Neuronal stem cell (in vitro differentiated cells): ENCODE measurements around the gene ZNG1F.
A peak's percentile ranks its signal among the peaks of the same experiment; 100 is the strongest.
"Not testable (repeated sequence)": the region's sequence is repeated elsewhere in the genome, so short reads cannot be mapped to it uniquely, and the experiment has no call there.

Experiments used
- DNase-seq: peaks from one replicate; pipeline ENCODE4 v3.0.0-alpha.2; 2013; ENCODE audit warnings: low spot score
- H2AFZ ChIP-seq: one replicate; pipeline ENCODE4 v1.6.1; 2013; ENCODE audit warnings: mild to moderate bottlenecking, low read length, inconsistent platforms
- H2AK5ac ChIP-seq: 2 replicates; pipeline ENCODE4 v1.6.1; 2013; ENCODE audit warnings: low read depth, mild to moderate bottlenecking, inconsistent platforms, low read length, moderate library complexity, mixed read lengths
- H2BK120ac ChIP-seq: 2 replicates; pipeline ENCODE4 v1.6.1; 2013; ENCODE audit warnings: low read depth, mild to moderate bottlenecking, inconsistent platforms, low read length, moderate library complexity, mixed read lengths
- H2BK12ac ChIP-seq: one replicate; pipeline ENCODE4 v1.6.1; 2013; ENCODE audit warnings: low read length, inconsistent platforms
- H2BK15ac ChIP-seq: 2 replicates; pipeline ENCODE4 v1.6.1; 2013; ENCODE audit warnings: mild to moderate bottlenecking, low read length, inconsistent platforms, mixed read lengths
- H2BK5ac ChIP-seq: one replicate; pipeline ENCODE4 v1.6.1; 2013; ENCODE audit warnings: inconsistent platforms, mild to moderate bottlenecking, low read length, moderate library complexity
- H3K14ac ChIP-seq: one replicate; pipeline ENCODE4 v1.6.1; 2013; ENCODE audit warnings: low read length, inconsistent platforms
- H3K18ac ChIP-seq: 2 replicates; pipeline ENCODE4 v1.6.1; 2013; ENCODE audit warnings: low read length, inconsistent platforms
- H3K23ac ChIP-seq: 2 replicates; pipeline ENCODE4 v1.6.1; 2013; ENCODE audit warnings: low read depth, mild to moderate bottlenecking, mixed read lengths, low read length, inconsistent platforms; ENCODE audit not compliant: poor library complexity
- H3K27ac ChIP-seq: replicated peaks from 3 replicates; pipeline ENCODE4 v1.5.1; 2013; ENCODE audit warnings: low read length, inconsistent platforms
- H3K27me3 ChIP-seq, 3 experiments: 2 replicates each; pipeline ENCODE4 v1.6.1; 2013; ENCODE audit warnings: low read length in 3 of 3, mild to moderate bottlenecking in 2 of 3, inconsistent platforms in 1 of 3, low read depth in 1 of 3, mixed read lengths in 1 of 3, moderate library complexity in 1 of 3; ENCODE audit not compliant: control insufficient read depth in 3 of 3, insufficient read depth in 3 of 3
- H3K36me3 ChIP-seq, 2 donors: replicated peaks in 1 of 2; 2 replicates each; pipeline ENCODE4 v1.6.1; 2013; ENCODE audit warnings: low read length in 2 of 2; ENCODE audit not compliant: control insufficient read depth in 2 of 2, insufficient read depth in 2 of 2
- H3K4ac ChIP-seq: 2 replicates; pipeline ENCODE4 v1.6.1; 2013; ENCODE audit warnings: inconsistent platforms, mild to moderate bottlenecking, low read length, moderate library complexity
- H3K4me1 ChIP-seq, 2 donors: 1 replicate in 1 of 2; 2 replicates in 1 of 2; pipeline ENCODE4 v1.6.1; 2013; ENCODE audit warnings: low read length in 2 of 2, low read depth in 1 of 2; ENCODE audit not compliant: control insufficient read depth in 2 of 2, insufficient read depth in 1 of 2
- H3K4me2 ChIP-seq: one replicate; pipeline ENCODE4 v1.6.1; 2013; ENCODE audit warnings: mild to moderate bottlenecking, low read length, inconsistent platforms; ENCODE audit not compliant: insufficient read depth, poor library complexity, severe bottlenecking
- H3K4me3 ChIP-seq, 2 donors: 2 replicates each; pipeline ENCODE4 v1.5.1; 2013; ENCODE audit warnings: low read length in 2 of 2, mild to moderate bottlenecking in 2 of 2, inconsistent platforms in 1 of 2, moderate library complexity in 1 of 2
- H3K79me1 ChIP-seq: one replicate; pipeline ENCODE4 v1.6.1; 2013; ENCODE audit warnings: low read depth, mild to moderate bottlenecking, inconsistent platforms, low read length, moderate library complexity
- H3K9ac ChIP-seq: one replicate; pipeline ENCODE4 v1.6.1; 2013; ENCODE audit warnings: mild to moderate bottlenecking, low read depth, low read length, inconsistent platforms; ENCODE audit not compliant: poor library complexity
- H3K9me3 ChIP-seq, 2 donors: replicated peaks in 1 of 2; 2 replicates each; pipeline versions ENCODE3 to v1.6.1; 2013; ENCODE audit warnings: low read length in 2 of 2, mild to moderate bottlenecking in 2 of 2, inconsistent platforms in 1 of 2, low read depth in 1 of 2, mixed read lengths in 1 of 2, moderate library complexity in 1 of 2; ENCODE audit not compliant: control insufficient read depth in 2 of 2, insufficient read depth in 1 of 2
- H4K8ac ChIP-seq: one replicate; pipeline ENCODE4 v1.6.1; 2013; ENCODE audit warnings: low read depth, mild to moderate bottlenecking, inconsistent platforms, low read length, moderate library complexity
- H4K91ac ChIP-seq: one replicate; pipeline ENCODE4 v1.6.1; 2013; ENCODE audit warnings: low read length, low read depth, mild to moderate bottlenecking, inconsistent platforms; ENCODE audit not compliant: poor library complexity
- WGBS, 2 donors: extraction: QIAGEN DNeasy Blood & Tissue Kit; methylation state at CpG; one replicate each; pipeline ENCODE4 v1.1.7; 2013; ENCODE audit warnings: missing lambda C conversion rate in 2 of 2, mixed read lengths in 1 of 2; ENCODE audit not compliant: insufficient read length in 2 of 2, insufficient replicate concordance in 1 of 2; ENCODE audit errors: extremely low coverage in 2 of 2; 5-methylcytosine and 5-hydroxymethylcytosine counted together

The ZNG1F gene

GRCh38 chr9:41108816-41109215 lies 80.3 kb downstream of the ZNG1F start:
- not testable (repeated sequence) for H3K4me1 ChIP-seq, H3K9me3 ChIP-seq, H3K9ac ChIP-seq, H4K91ac ChIP-seq, H3K4ac ChIP-seq, H3K23ac ChIP-seq, H3K14ac ChIP-seq, H3K27me3 ChIP-seq, H3K36me3 ChIP-seq, H2BK120ac ChIP-seq, H4K8ac ChIP-seq, H2AK5ac ChIP-seq, H2AFZ ChIP-seq, H3K4me3 ChIP-seq, H2BK12ac ChIP-seq, H2BK5ac ChIP-seq, H3K79me1 ChIP-seq, H2BK15ac ChIP-seq, H3K18ac ChIP-seq, H3K27ac ChIP-seq, DNase-seq
- peak overlapping the region; percentile 45 for H3K4me2 ChIP-seq
- WGBS, 2 donors: no CpG with 5 or more reads among the region's 22 CpGs

DNA sequence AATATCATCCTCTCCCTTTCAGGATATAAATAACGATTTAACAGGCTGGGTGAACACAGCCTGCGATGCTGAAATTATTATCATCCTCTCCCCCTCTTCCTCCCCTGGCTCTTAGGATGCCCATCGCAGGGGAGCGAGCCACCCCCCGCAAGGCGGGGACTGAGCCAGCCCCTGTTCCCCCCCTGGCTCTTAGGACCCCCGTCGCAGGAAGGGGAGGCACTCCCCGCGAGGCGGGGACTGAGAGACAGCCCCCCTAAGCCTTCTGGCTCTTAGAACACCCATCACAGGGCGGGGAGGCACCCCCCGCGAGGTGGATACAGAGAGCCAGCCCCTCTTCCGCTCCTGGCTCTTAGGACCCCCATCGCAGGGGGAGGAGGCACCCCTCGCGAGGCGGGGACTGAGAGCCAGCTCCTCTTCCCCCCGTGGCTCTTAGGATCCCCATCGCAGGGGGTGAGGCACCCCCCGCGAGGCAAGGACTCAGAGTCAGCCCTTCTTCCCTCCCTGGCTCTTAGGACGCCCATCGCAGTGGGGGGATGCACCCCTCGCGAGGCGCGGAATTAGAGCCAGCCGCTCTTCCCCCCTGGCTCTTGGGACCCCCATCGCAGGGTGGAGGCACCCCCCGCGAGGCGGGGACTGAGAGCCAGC lies 82.5 kb downstream of the ZNG1F start:
- not testable (repeated sequence) for H3K9ac ChIP-seq, H3K36me3 ChIP-seq, H3K27me3 ChIP-seq, H3K23ac ChIP-seq, H2AK5ac ChIP-seq, H2BK12ac ChIP-seq, H2AFZ ChIP-seq, H2BK120ac ChIP-seq, H2BK15ac ChIP-seq, H3K4me1 ChIP-seq, H4K8ac ChIP-seq, H4K91ac ChIP-seq, H2BK5ac ChIP-seq, H3K9me3 ChIP-seq, H3K18ac ChIP-seq, H3K14ac ChIP-seq, H3K4ac ChIP-seq, H3K79me1 ChIP-seq, H3K27ac ChIP-seq, H3K4me3 ChIP-seq, DNase-seq
- WGBS, 2 donors: no CpG with 5 or more reads among the region's 34 CpGs
- H3K4me2 ChIP-seq: peak overlapping the region; percentile 66

DNA sequence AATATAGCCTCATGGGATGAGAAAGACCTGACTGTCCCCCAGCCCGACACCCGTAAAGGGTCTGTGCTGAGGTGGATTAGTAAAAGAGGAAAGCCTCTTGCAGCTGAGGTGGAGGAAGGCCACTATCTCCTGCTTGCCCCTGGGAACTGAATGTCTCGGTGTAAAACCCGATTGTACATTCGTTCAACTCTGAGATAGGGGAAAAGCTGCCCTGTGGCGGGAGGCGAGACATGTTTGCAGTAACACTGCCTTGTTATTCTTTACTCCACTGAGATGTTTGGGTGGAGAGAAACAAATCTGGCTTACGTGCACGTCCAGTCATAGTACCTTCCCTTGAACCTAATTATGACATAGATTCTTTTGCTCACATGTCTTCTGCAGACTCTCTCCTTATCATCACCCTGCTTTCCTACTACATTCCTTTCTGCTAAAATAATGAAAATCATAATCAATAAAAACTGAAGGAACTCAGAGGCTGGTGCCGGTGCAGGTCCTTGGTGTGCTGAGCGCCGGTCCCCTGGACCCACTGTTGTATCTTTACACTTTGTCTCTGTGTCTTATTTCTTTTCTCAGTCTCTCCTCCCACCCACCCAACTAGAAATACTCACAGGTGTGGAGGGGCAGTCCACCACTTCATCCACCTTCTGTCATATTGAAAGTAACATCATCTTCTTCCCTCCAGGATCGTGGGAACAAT lies 83.4 kb downstream of the ZNG1F start:
- H3K36me3 ChIP-seq, H4K91ac ChIP-seq, H2BK15ac ChIP-seq, H3K4ac ChIP-seq, H2BK5ac ChIP-seq, H3K9ac ChIP-seq, H3K14ac ChIP-seq, H2BK12ac ChIP-seq, H3K18ac ChIP-seq, H3K4me1 ChIP-seq, H2AK5ac ChIP-seq, H2AFZ ChIP-seq, H2BK120ac ChIP-seq, H3K27me3 ChIP-seq, H3K79me1 ChIP-seq, H3K27ac ChIP-seq, H3K4me3 ChIP-seq, H3K23ac ChIP-seq, H4K8ac ChIP-seq, H3K9me3 ChIP-seq, DNase-seq, H3K4me2 ChIP-seq: not testable (repeated sequence)
- WGBS, 2 donors: no CpG with 5 or more reads among the region's 13 CpGs

DNA sequence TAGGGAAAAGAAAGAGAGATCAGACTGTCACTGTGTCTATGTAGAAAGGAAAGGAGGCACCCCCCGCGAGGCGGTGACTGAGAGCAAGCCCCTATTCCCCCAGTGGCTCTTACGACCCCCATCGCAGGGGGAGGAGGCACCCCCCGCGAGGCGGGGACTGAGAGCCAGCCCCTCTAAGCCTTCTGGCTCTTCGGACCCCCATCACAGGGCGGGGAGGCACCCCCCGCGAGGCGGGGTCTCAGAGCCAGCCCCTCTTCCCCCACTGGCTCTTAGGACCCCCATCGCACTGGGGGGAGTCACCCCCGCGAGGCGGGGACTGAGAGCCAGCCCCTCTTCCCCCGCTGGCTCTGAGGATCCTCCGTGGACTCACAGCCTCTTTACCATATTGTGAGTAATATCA lies 84.6 kb downstream of the ZNG1F start:
- not testable (repeated sequence) for H3K36me3 ChIP-seq, H3K14ac ChIP-seq, H2AFZ ChIP-seq, H2BK12ac ChIP-seq, H3K23ac ChIP-seq, H2AK5ac ChIP-seq, H3K9me3 ChIP-seq, DNase-seq, H2BK15ac ChIP-seq, H4K91ac ChIP-seq, H2BK5ac ChIP-seq, H3K4ac ChIP-seq, H4K8ac ChIP-seq, H3K4me1 ChIP-seq, H3K27me3 ChIP-seq, H3K18ac ChIP-seq, H3K4me3 ChIP-seq, H3K9ac ChIP-seq, H3K27ac ChIP-seq, H3K4me2 ChIP-seq, H2BK120ac ChIP-seq, H3K79me1 ChIP-seq
- WGBS, 2 donors: no CpG with 5 or more reads among the region's 19 CpGs
